HG02852 (cell line): ENCODE results near the gene PRLH.
"Not testable (repeated sequence)": the region's sequence is repeated elsewhere in the genome, so short reads cannot be mapped to it uniquely, and the experiment has no call there.

Source experiments
- ATAC-seq: cut with Tn5 transposase; IDR thresholded peaks from one replicate; pipeline ENCODE4 v1.9.1; 2021; ENCODE audit warnings: mild to moderate bottlenecking, moderate library complexity; ENCODE audit not compliant: unreplicated experiment

PRLH gene

GRCh38 chr2:237581326-237581725, 15.0 kb downstream of the PRLH start:
- no peak for ATAC-seq

- ATAC-seq: no peak
Measured at GRCh38 chr2:237581751-237582746, 15.7 kb downstream of the PRLH start.

GRCh38 chr2:237583385-237584295, 17.3 kb downstream of the PRLH start:
- ATAC-seq: no peak

- no peak for ATAC-seq
Measured at GRCh38 chr2:237585590-237586221, 19.3 kb downstream of the PRLH start.

- ATAC-seq: no peak
Measured at GRCh38 chr2:237588044-237588696, 21.8 kb downstream of the PRLH start.

- no peak for ATAC-seq
Measured at GRCh38 chr2:237590272-237591140, 24.1 kb downstream of the PRLH start, which contains the start of gene RAB17. RAB17 (minus strand) TSS chr2:237590734; CDS start chr2:237586154, 4,580 bp downstream.

GRCh38 chr2:237591141-237591881, 24.9 kb downstream of the PRLH start:
- no peak for ATAC-seq

GRCh38 chr2:237592425-237592980, 26.1 kb downstream of the PRLH start:
- ATAC-seq: no peak

- no peak for ATAC-seq
Measured at GRCh38 chr2:237593036-237593435, 26.7 kb downstream of the PRLH start.

GRCh38 chr2:237593596-237594320, 27.4 kb downstream of the PRLH start:
- no peak for ATAC-seq

- no peak for ATAC-seq
Measured at GRCh38 chr2:237594514-237594871, 28.1 kb downstream of the PRLH start.

GRCh38 chr2:237595829-237596519, 29.6 kb downstream of the PRLH start:
- ATAC-seq: not testable (repeated sequence)

GRCh38 chr2:237596520-237597195, 30.3 kb downstream of the PRLH start:
- no peak for ATAC-seq

- no peak for ATAC-seq
Measured at GRCh38 chr2:237597196-237598145, 31.1 kb downstream of the PRLH start.

GRCh38 chr2:237598468-237599208, 32.3 kb downstream of the PRLH start:
- no peak for ATAC-seq
